Activated CD4-positive, alpha-beta T cell treated with anti-CD3 and anti-CD28 coated beads, Interleukin-2, amount 10 ng/mL, durations not matched to agents 24 days and 14 days (primary cell): Measurements from ENCODE around the gene HMGN4. TPM values are rescaled to one million over a fixed set of nuclear protein-coding genes. Genes with fewer than 3 reads are reported as not detected.

ENCODE experiments used
- DNase-seq: peaks from one replicate; pipeline ENCODE4 v3.0.0; 2022
- H3K27ac Mint-ChIP-seq: one replicate; pipeline ENCODE4 v1.8.0; 2022; ENCODE audit warnings: mild to moderate bottlenecking, mixed read lengths
- H3K27me3 Mint-ChIP-seq: one replicate; pipeline ENCODE4 v1.8.0; 2022; ENCODE audit warnings: mixed read lengths
- H3K36me3 Mint-ChIP-seq: one replicate; pipeline ENCODE4 v1.8.0; 2022; ENCODE audit warnings: low read depth, mild to moderate bottlenecking, mixed read lengths
- H3K4me1 Mint-ChIP-seq: one replicate; pipeline ENCODE4 v1.8.0; 2021; ENCODE audit warnings: mixed read lengths
- H3K4me3 Mint-ChIP-seq: one replicate; pipeline ENCODE4 v1.8.0; 2022; ENCODE audit warnings: mild to moderate bottlenecking, moderate library complexity, mixed read lengths
- H3K9me3 Mint-ChIP-seq: one replicate; pipeline ENCODE4 v1.8.0; 2021; ENCODE audit warnings: mixed read lengths
- intact Hi-C: fragments of 100-400 bp; cut with micrococcal nuclease; formaldehyde crosslinking; loops from one replicate; pipeline ENCODE4 v1.15.1; 2023
- total RNA-seq: library from RNA; stranded (reverse); gene quantifications from 2 replicates; pipeline ENCODE4 v1.2.3, GENCODE V29; 2022

HMGN4 gene
- total RNA-seq, 1 donor from 2014 or later, result 81.6 TPM

- Mint-ChIP-seq H3K27me3 (no peaks in the 10 kb centered on the region), H3K4me3 (peak overlapping the region; percentile 93), H3K9me3 (no peaks in the 10 kb centered on the region), H3K27ac (peak overlapping the region; percentile 82), H3K4me1 (peaks cover 16% of the 10 kb centered on the region), H3K36me3 (peaks cover 16% of the 10 kb centered on the region)
- peak; percentile 84 for DNase-seq
- intact Hi-C loops, result loop anchor here (5.0 kb wide), 2 partner anchors 508 to 927 kb away; a partner anchor contains a TSS
These were observed 12.3 kb downstream of the HMGN4 start for GRCh38 chr6:26550250-26550993.

GRCh38 chr6:26552205-26552604, 14.0 kb downstream of the HMGN4 start:
- no peaks in the 10 kb centered on the region for H3K9me3 Mint-ChIP-seq
- intact Hi-C loops, result loop anchor here (5.0 kb wide), 2 partner anchors 510 to 925 kb away; a partner anchor contains a TSS
- H3K4me1 Mint-ChIP-seq, result peaks cover 19% of the 10 kb centered on the region
- H3K27ac Mint-ChIP-seq, result no peak overlapping the region
- DNase-seq, result no peak
- no peaks in the 10 kb centered on the region for H3K36me3 Mint-ChIP-seq
- H3K27me3 Mint-ChIP-seq, result no peaks in the 10 kb centered on the region
- H3K4me3 Mint-ChIP-seq, result no peak overlapping the region

- H3K27me3 Mint-ChIP-seq, result peaks cover 2% of the 10 kb centered on the region
These were observed 14.5 kb downstream of the HMGN4 start for GRCh38 chr6:26552640-26553188.

GRCh38 chr6:26553264-26553634, 15.1 kb downstream of the HMGN4 start:
- Mint-ChIP-seq H3K4me3 (no peak overlapping the region), H3K36me3 (no peaks in the 10 kb centered on the region), H3K27me3 (peaks cover 2% of the 10 kb centered on the region), H3K27ac (no peak overlapping the region), H3K4me1 (peaks cover 22% of the 10 kb centered on the region), H3K9me3 (no peaks in the 10 kb centered on the region)
- peak; percentile 93 for DNase-seq
- intact Hi-C loops, result loop anchor here (1.0 to 5.0 kb wide), 6 partner anchors 15 to 924 kb away; partner anchors contain the start of genes ABT1 and HMGN4

More at GRCh38 chr6:26552640-26553188, 14.5 kb downstream of the HMGN4 start:
- H3K9me3 Mint-ChIP-seq, result no peaks in the 10 kb centered on the region
- peaks cover 22% of the 10 kb centered on the region for H3K4me1 Mint-ChIP-seq
- H3K27ac Mint-ChIP-seq, result no peak overlapping the region
- H3K36me3 Mint-ChIP-seq, result no peaks in the 10 kb centered on the region
- DNase-seq, result no peak
- intact Hi-C loops, result loop anchor here (1.0 to 5.0 kb wide), 6 partner anchors 14 to 925 kb away; partner anchors contain the start of genes ABT1 and HMGN4
- H3K4me3 Mint-ChIP-seq, result no peak overlapping the region

GRCh38 chr6:26553635-26554446, 15.7 kb downstream of the HMGN4 start:
- no peaks in the 10 kb centered on the region for H3K9me3 Mint-ChIP-seq
- peaks cover 22% of the 10 kb centered on the region for H3K4me1 Mint-ChIP-seq
- intact Hi-C loops, result loop anchor here (1.0 to 5.0 kb wide), 8 partner anchors 14 to 923 kb away; partner anchors contain the start of genes ABT1 and HMGN4
- peak; percentile 94 for DNase-seq
- peaks cover 2% of the 10 kb centered on the region for H3K27me3 Mint-ChIP-seq
- H3K27ac Mint-ChIP-seq, result no peak overlapping the region
- no peak overlapping the region for H3K4me3 Mint-ChIP-seq
- no peaks in the 10 kb centered on the region for H3K36me3 Mint-ChIP-seq

- Mint-ChIP-seq H3K27me3 (peaks cover 2% of the 10 kb centered on the region), H3K36me3 (no peaks in the 10 kb centered on the region), H3K9me3 (no peaks in the 10 kb centered on the region), H3K4me1 (peaks cover 22% of the 10 kb centered on the region), H3K4me3 (no peak overlapping the region), H3K27ac (peak overlapping the region; percentile 94)
- intact Hi-C loops, result loop anchor here (1.0 to 5.0 kb wide), 4 partner anchors 14 to 923 kb away; a partner anchor contains a TSS
- no peak for DNase-seq
These were observed 16.2 kb downstream of the HMGN4 start for GRCh38 chr6:26554447-26554696.

- Mint-ChIP-seq H3K36me3 (no peaks in the 10 kb centered on the region), H3K4me3 (peak overlapping the region; percentile 72), H3K27ac (peak overlapping the region; percentile 94), H3K4me1 (peaks cover 18% of the 10 kb centered on the region), H3K9me3 (no peaks in the 10 kb centered on the region), H3K27me3 (peaks cover 2% of the 10 kb centered on the region)
- intact Hi-C loops, result loop anchor here (1.0 to 5.0 kb wide), 4 partner anchors 13 to 922 kb away; a partner anchor contains a TSS
- DNase-seq, result peak; percentile 85
These were observed 16.7 kb downstream of the HMGN4 start for GRCh38 chr6:26554697-26555504.

- Mint-ChIP-seq H3K9me3 (no peaks in the 10 kb centered on the region), H3K4me3 (peak overlapping the region; percentile 72), H3K27me3 (peaks cover 2% of the 10 kb centered on the region), H3K4me1 (peaks cover 12% of the 10 kb centered on the region), H3K36me3 (no peaks in the 10 kb centered on the region), H3K27ac (peak overlapping the region; percentile 52)
- intact Hi-C loops, result no loop called here
- no peak for DNase-seq
These were observed 17.5 kb downstream of the HMGN4 start for GRCh38 chr6:26555505-26556262.

- Mint-ChIP-seq H3K4me3 (no peak overlapping the region), H3K27ac (no peak overlapping the region), H3K36me3 (no peaks in the 10 kb centered on the region), H3K4me1 (peaks cover 11% of the 10 kb centered on the region), H3K27me3 (peaks cover 7% of the 10 kb centered on the region), H3K9me3 (no peaks in the 10 kb centered on the region)
- intact Hi-C loops, result no loop called here
- peak; percentile 71 for DNase-seq
These were observed 18.3 kb downstream of the HMGN4 start for GRCh38 chr6:26556263-26557070.

- intact Hi-C loops, result no loop called here
These were observed 23.6 kb downstream of the HMGN4 start for GRCh38 chr6:26561533-26562466.

GRCh38 chr6:26563488-26563887, 25.3 kb downstream of the HMGN4 start:
- Mint-ChIP-seq H3K27me3 (peaks cover 11% of the 10 kb centered on the region), H3K27ac (no peak overlapping the region), H3K4me3 (no peak overlapping the region), H3K36me3 (peaks cover under 1% of the 10 kb centered on the region), H3K4me1 (peaks cover 9% of the 10 kb centered on the region), H3K9me3 (no peaks in the 10 kb centered on the region)
- no peak for DNase-seq
- intact Hi-C loops, result no loop called here

More at GRCh38 chr6:26561533-26562466, 23.6 kb downstream of the HMGN4 start:
- no peak for DNase-seq
- Mint-ChIP-seq H3K9me3 (no peaks in the 10 kb centered on the region), H3K27ac (no peak overlapping the region), H3K4me1 (peaks cover 8% of the 10 kb centered on the region), H3K36me3 (no peaks in the 10 kb centered on the region), H3K4me3 (no peak overlapping the region), H3K27me3 (peaks cover 13% of the 10 kb centered on the region)
